Measurements from ENCODE around the gene PASK.

The PASK gene

DNA sequence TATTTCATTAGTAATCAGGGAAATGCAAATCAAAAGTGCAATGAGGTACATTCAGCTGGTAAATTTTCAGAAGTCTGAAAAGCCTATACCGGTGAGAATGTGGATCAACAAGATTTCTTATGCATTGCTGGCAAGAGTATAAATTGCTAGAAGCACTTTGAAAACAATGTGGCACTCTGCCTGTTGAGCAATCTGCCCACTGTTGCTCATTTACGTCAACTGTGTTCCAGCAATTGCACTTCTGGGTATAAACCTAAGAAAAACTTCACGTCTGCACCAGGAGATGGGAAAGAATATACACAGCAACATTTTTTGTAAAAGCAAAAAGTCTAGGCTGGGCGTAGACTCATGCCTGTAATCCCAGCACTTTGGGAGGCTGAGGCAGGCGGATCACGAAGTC lies 88.0 kb downstream of the PASK start:
- no peak for DNase-seq (ENCODE audit: low read depth)
- TF ChIP-seq CTCF (IDR thresholded peaks at IDR 0.05; ENCODE audit: low read depth, low read length, missing control alignments), result no peak
- no peak overlapping the region for H3K4me3 ChIP-seq (ENCODE audit: low read depth, low read length)

Data from GM12864 (cell line).